Memory B cell (primary cell): Measurements from ENCODE around the gene ATAD1.
"Not testable (repeated sequence)": the region's sequence is repeated elsewhere in the genome, so short reads cannot be mapped to it uniquely, and the experiment has no call there.

Source experiments
- ATAC-seq: fragments of 150-1000 bp; cut with Tn5 transposase; 2 replicates; pipeline ENCODE4 v1.10.0; 2021; ENCODE audit warnings: low read depth, mild to moderate bottlenecking, moderate library complexity
- DNase-seq, 2 donors: peaks; one replicate each; pipeline ENCODE4 v3.0.0; 2022; ENCODE audit warnings: low spot score in 2 of 2
- H3K27ac Mint-ChIP-seq: one replicate; pipeline ENCODE4 v1.8.0; 2022; ENCODE audit warnings: mild to moderate bottlenecking, moderate library complexity, mixed read lengths
- H3K27me3 Mint-ChIP-seq: one replicate; pipeline ENCODE4 v1.8.0; 2022; ENCODE audit warnings: mixed read lengths
- H3K36me3 Mint-ChIP-seq: one replicate; pipeline ENCODE4 v1.8.0; 2022; ENCODE audit warnings: mild to moderate bottlenecking, mixed read lengths
- H3K4me1 Mint-ChIP-seq: one replicate; pipeline ENCODE4 v1.8.0; 2022; ENCODE audit warnings: mixed read lengths
- H3K4me3 Mint-ChIP-seq: one replicate; pipeline ENCODE4 v1.8.0; 2022; ENCODE audit warnings: mild to moderate bottlenecking, moderate library complexity, mixed read lengths
- H3K9me3 Mint-ChIP-seq: one replicate; pipeline ENCODE4 v1.8.0; 2022; ENCODE audit warnings: mixed read lengths

The ATAD1 gene

GRCh38 chr10:87855665-87856064 is 37.6 kb upstream of the ATAD1 start:
- DNase-seq, H3K9me3 Mint-ChIP-seq, H3K27me3 Mint-ChIP-seq, H3K4me1 Mint-ChIP-seq, H3K36me3 Mint-ChIP-seq, ATAC-seq, H3K27ac Mint-ChIP-seq, H3K4me3 Mint-ChIP-seq: not testable (repeated sequence)

DNA sequence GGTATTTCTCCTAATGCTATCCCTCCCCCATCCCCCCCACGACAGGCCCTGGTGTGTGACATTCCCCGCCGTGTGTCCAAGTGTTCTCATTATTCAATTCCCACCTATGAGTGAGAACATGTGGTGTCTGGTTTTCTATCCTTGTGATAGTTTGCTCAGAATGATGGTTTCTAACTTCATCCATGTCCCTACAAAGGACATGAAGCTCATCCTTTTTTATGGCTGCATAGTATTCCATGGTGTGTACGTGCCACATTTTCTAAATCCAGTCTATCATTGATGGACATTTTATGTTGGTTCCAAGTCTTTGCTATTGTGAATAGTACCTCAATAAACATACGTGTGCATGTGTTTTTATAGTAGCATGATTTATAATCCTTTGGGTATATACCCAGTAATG is 37.2 kb upstream of the ATAD1 start:
- not testable (repeated sequence) for H3K27me3 Mint-ChIP-seq, H3K27ac Mint-ChIP-seq

GRCh38 chr10:87852089-87852488 is 34.1 kb upstream of the ATAD1 start:
- H3K27ac Mint-ChIP-seq, result peak overlapping the region; percentile 45
- H3K4me3 Mint-ChIP-seq, result no peak overlapping the region
- no peaks in the 10 kb centered on the region for H3K9me3 Mint-ChIP-seq
- ATAC-seq (no peak), DNase-seq (no peak)
- peaks cover 2% of the 10 kb centered on the region for H3K4me1 Mint-ChIP-seq
- H3K27me3 Mint-ChIP-seq, result no peaks in the 10 kb centered on the region
- H3K36me3 Mint-ChIP-seq, result no peaks in the 10 kb centered on the region

More for the DNA sequence above, 37.2 kb upstream of the ATAD1 start:
- H3K4me1 Mint-ChIP-seq, H3K9me3 Mint-ChIP-seq, H3K36me3 Mint-ChIP-seq, H3K4me3 Mint-ChIP-seq, ATAC-seq, DNase-seq: not testable (repeated sequence)

- DNase-seq (peak; percentile 19 to 25), ATAC-seq (peak; percentile 85)
- H3K4me1 Mint-ChIP-seq, result peaks cover 2% of the 10 kb centered on the region
- H3K9me3 Mint-ChIP-seq, result no peaks in the 10 kb centered on the region
- no peaks in the 10 kb centered on the region for H3K27me3 Mint-ChIP-seq
- H3K27ac Mint-ChIP-seq, result no peak overlapping the region
- H3K4me3 Mint-ChIP-seq, result no peak overlapping the region
- no peaks in the 10 kb centered on the region for H3K36me3 Mint-ChIP-seq
Measured at GRCh38 chr10:87850742-87851205, 32.7 kb upstream of the ATAD1 start.

GRCh38 chr10:87849001-87849400 is 31.0 kb upstream of the ATAD1 start:
- Mint-ChIP-seq H3K9me3 (no peaks in the 10 kb centered on the region), H3K27me3 (no peaks in the 10 kb centered on the region), H3K4me1 (peaks cover 2% of the 10 kb centered on the region), H3K4me3 (no peak overlapping the region), H3K27ac (no peak overlapping the region), H3K36me3 (no peaks in the 10 kb centered on the region)
- DNase-seq (no peak), ATAC-seq (no peak)

DNA sequence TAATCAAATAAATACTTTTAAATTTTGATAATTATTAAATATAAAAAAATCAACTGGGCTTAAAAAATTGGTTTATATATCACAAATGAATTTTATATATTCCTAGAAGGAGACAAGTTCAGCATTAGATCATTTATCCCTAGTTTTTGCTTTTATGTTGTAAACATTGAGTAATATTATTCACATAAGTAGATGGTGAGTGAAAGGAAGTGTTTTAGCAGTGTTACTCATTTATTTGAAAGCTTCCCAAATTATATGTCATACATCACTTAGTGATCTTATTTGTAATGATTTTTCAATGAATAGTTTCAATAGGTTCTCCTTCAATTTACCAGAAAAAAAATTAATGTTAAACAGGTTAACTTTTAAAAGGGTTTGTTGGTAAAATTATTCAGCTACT is 29.5 kb upstream of the ATAD1 start:
- no peaks in the 10 kb centered on the region for H3K27me3 Mint-ChIP-seq
- H3K9me3 Mint-ChIP-seq, result no peaks in the 10 kb centered on the region
- DNase-seq (no peak), ATAC-seq (no peak)
- H3K4me1 Mint-ChIP-seq, result peaks cover 2% of the 10 kb centered on the region
- H3K4me3 Mint-ChIP-seq, result no peak overlapping the region
- no peak overlapping the region for H3K27ac Mint-ChIP-seq
- no peaks in the 10 kb centered on the region for H3K36me3 Mint-ChIP-seq

DNA sequence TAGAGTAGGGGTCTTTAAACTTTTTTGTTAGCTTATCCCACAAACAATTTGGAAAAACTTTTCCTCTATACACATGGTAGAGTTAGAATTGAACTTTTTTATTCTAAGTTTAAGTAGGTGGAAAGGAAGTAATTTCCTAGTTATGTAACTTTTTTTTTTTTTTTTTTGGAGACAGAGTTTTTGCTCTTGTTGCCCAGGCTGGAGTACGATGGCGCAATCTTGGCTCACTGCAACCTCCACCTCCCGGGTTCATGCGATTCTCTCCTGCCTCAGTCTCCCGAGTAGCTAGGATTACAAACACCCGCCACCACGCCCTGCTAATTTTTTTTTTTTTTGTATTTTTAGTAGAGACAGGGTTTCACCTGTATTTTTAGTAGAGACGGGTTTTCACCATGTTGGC is 28.7 kb upstream of the ATAD1 start:
- H3K4me3 Mint-ChIP-seq, H3K36me3 Mint-ChIP-seq, H3K4me1 Mint-ChIP-seq, DNase-seq, H3K27ac Mint-ChIP-seq, H3K27me3 Mint-ChIP-seq, ATAC-seq, H3K9me3 Mint-ChIP-seq: not testable (repeated sequence)

DNA sequence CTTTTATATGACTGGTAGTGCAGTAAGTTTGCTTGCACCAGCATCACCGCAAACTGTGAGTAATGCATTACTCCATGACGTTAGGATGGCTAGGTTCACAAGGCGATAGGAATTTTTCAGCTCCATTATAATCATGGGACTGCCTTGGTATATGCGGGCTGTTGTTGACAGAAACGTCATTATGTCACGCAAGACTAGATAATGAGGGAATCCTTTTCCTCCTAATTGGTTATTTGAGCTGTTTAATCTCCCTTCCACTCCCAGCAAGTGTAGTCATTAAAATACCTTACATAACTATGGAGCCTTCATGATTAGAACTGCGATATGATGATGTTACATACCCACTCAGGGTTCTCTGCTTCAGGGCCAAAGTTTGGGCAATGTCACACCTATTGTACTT is 28.0 kb upstream of the ATAD1 start:
- Mint-ChIP-seq H3K27me3 (no peaks in the 10 kb centered on the region), H3K27ac (no peak overlapping the region), H3K4me3 (no peak overlapping the region), H3K36me3 (no peaks in the 10 kb centered on the region), H3K9me3 (no peaks in the 10 kb centered on the region), H3K4me1 (peaks cover under 1% of the 10 kb centered on the region)
- DNase-seq, result no peak
- ATAC-seq, result no peak

- no peaks in the 10 kb centered on the region for H3K9me3 Mint-ChIP-seq
- DNase-seq, result no peak
- H3K27ac Mint-ChIP-seq, result no peak overlapping the region
- no peak for ATAC-seq
- no peaks in the 10 kb centered on the region for H3K4me1 Mint-ChIP-seq
- no peak overlapping the region for H3K4me3 Mint-ChIP-seq
- H3K27me3 Mint-ChIP-seq, result no peaks in the 10 kb centered on the region
- no peaks in the 10 kb centered on the region for H3K36me3 Mint-ChIP-seq
Measured at GRCh38 chr10:87845624-87845998, 27.6 kb upstream of the ATAD1 start.

DNA sequence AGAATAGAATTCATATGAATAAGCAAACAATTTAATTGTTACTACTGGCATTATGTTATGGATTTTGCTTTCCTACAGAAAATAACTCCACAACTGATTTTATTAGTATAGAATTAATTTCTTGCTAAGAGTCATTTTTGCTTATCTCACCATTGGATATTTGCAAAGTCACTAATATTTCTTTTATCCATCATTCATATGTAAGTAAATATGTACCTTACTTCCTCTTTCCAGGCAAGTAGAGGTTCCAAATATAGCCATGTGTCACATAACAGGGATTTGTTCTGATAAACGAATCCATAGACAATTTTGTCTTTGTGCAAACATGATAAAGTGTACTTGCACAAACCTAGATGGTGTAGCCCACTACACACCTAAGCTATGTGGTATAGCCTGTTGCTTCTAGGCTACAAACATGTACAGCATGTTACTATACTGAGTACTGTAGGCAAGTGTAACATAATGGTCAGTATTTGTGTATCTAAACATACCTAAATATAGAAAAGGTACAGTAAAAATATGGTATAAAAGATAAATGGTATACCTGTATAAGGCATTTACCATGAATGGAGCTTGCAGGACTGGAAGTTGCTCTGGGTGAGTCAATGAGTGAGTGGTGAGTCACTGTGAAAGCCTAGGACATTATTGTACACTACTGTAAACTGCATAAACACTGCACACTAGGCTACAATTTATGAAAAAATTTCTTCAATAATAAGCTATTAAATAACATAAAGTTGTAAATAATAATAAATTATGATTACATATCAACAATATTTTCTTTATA is 27.0 kb upstream of the ATAD1 start:
- H3K27me3 Mint-ChIP-seq, result no peaks in the 10 kb centered on the region
- no peak for ATAC-seq
- no peak overlapping the region for H3K4me3 Mint-ChIP-seq
- no peak overlapping the region for H3K27ac Mint-ChIP-seq
- H3K4me1 Mint-ChIP-seq, result no peaks in the 10 kb centered on the region
- DNase-seq, result no peak
- no peaks in the 10 kb centered on the region for H3K36me3 Mint-ChIP-seq
- H3K9me3 Mint-ChIP-seq, result no peaks in the 10 kb centered on the region

- no peak overlapping the region for H3K4me3 Mint-ChIP-seq
- no peak for ATAC-seq
- no peaks in the 10 kb centered on the region for H3K9me3 Mint-ChIP-seq
- no peaks in the 10 kb centered on the region for H3K27me3 Mint-ChIP-seq
- no peak for DNase-seq
- H3K27ac Mint-ChIP-seq, result no peak overlapping the region
- H3K4me1 Mint-ChIP-seq, result no peaks in the 10 kb centered on the region
- H3K36me3 Mint-ChIP-seq, result no peaks in the 10 kb centered on the region
Measured at GRCh38 chr10:87843714-87844113, 25.7 kb upstream of the ATAD1 start.

- Mint-ChIP-seq H3K4me3 (no peak overlapping the region), H3K4me1 (no peaks in the 10 kb centered on the region), H3K9me3 (no peaks in the 10 kb centered on the region), H3K36me3 (no peaks in the 10 kb centered on the region), H3K27me3 (no peaks in the 10 kb centered on the region), H3K27ac (no peak overlapping the region)
- DNase-seq (no peak), ATAC-seq (no peak)
Measured at GRCh38 chr10:87842776-87843497, 24.9 kb upstream of the ATAD1 start.

DNA sequence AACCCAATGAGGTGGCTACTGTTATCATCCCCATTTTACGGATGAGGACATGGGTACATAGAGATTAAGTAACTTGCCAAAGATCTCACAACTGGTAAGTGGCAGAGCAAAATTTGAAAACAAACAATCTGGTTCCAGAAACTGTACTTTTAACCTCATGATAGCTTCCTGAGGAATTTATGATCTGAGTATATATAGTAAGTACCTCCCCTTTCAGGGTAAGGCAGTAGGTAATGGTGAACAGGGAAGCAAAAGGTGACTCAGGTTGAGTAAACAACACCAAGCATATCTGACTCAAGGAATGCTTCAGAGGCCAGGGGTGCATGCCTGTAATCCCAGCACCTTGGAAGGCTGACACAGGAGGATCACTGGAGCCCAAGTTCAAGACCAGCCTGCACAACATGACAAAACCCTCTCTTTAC is 24.2 kb upstream of the ATAD1 start:
- Mint-ChIP-seq H3K27me3 (no peaks in the 10 kb centered on the region), H3K27ac (no peak overlapping the region), H3K4me3 (no peak overlapping the region), H3K9me3 (no peaks in the 10 kb centered on the region), H3K36me3 (no peaks in the 10 kb centered on the region), H3K4me1 (peaks cover 4% of the 10 kb centered on the region)
- DNase-seq (no peak), ATAC-seq (no peak)

DNA sequence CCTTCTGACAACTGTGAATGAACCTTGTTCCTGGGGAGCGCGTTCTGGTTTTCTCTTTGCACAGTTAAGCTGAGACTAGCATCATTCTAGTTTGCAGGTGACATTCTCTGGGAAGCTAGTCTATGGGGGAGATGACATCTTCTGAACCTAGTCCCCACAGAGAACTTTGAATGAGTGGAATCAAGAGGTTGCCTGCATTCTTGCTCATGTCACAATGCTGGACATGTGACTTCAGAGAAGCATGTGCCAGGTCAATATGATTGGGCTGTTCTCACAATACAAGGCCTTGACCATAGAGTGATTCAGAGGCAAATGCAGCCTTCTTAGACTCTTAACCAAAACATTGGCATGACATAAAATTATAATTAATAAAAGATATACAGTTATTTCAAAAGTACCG is 23.2 kb upstream of the ATAD1 start:
- no peaks in the 10 kb centered on the region for H3K36me3 Mint-ChIP-seq
- H3K9me3 Mint-ChIP-seq, result no peaks in the 10 kb centered on the region
- no peak overlapping the region for H3K4me3 Mint-ChIP-seq
- no peaks in the 10 kb centered on the region for H3K27me3 Mint-ChIP-seq
- no peak overlapping the region for H3K27ac Mint-ChIP-seq
- no peak for ATAC-seq
- DNase-seq, result no peak
- peaks cover 5% of the 10 kb centered on the region for H3K4me1 Mint-ChIP-seq

DNA sequence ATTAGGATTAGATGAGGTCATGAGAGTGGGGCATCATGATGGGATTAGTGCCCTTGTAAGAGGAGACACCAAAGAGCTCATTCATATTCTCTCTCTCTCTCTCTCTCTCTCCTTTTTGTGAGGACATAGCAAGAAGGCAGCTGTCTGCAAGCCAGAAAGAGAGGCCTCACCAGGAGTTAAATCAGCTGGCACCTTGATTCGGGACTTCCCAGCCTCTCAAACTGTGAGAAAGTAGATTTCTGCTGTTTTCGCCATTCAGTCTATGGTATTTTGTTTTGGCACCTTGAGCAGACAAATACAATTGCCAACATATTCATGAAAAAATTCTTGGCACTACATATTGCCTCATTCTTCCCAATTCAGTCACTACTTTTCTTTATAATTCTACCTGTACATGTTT is 20.6 kb upstream of the ATAD1 start:
- H3K27ac Mint-ChIP-seq, result no peak overlapping the region
- ATAC-seq (no peak), DNase-seq (no peak)
- peaks cover 5% of the 10 kb centered on the region for H3K4me1 Mint-ChIP-seq
- H3K27me3 Mint-ChIP-seq, result no peaks in the 10 kb centered on the region
- H3K9me3 Mint-ChIP-seq, result no peaks in the 10 kb centered on the region
- H3K36me3 Mint-ChIP-seq, result no peaks in the 10 kb centered on the region
- H3K4me3 Mint-ChIP-seq, result no peak overlapping the region
